Subcutaneous abdominal adipose tissue (tissue), 5 donors: Measurements from ENCODE around the gene ITSN1.

Source experiments
- H3K27ac ChIP-seq: one replicate; pipeline ENCODE4 v1.7.0; 2013; ENCODE audit warnings: low read depth, mild to moderate bottlenecking, inconsistent platforms, low read length, moderate library complexity
- H3K27me3 ChIP-seq, 5 donors: one replicate each; pipeline ENCODE4 v1.7.0; 2013; ENCODE audit warnings: low read length in 5 of 5, inconsistent platforms in 1 of 5; ENCODE audit not compliant: control insufficient read depth in 5 of 5, insufficient read depth in 4 of 5
- H3K36me3 ChIP-seq, 5 donors: one replicate each; pipeline ENCODE4 v1.7.0; 2013; ENCODE audit warnings: low read length in 5 of 5; ENCODE audit not compliant: control insufficient read depth in 5 of 5, insufficient read depth in 5 of 5
- H3K4me1 ChIP-seq, 5 donors: one replicate each; pipeline ENCODE4 v1.7.0; 2013; ENCODE audit warnings: low read length in 5 of 5, mild to moderate bottlenecking in 3 of 5, moderate library complexity in 1 of 5; ENCODE audit not compliant: control insufficient read depth in 5 of 5, insufficient read depth in 5 of 5
- H3K4me3 ChIP-seq, 5 donors: one replicate each; pipeline ENCODE4 v1.7.0; 2013; ENCODE audit warnings: low read length in 5 of 5, low read depth in 1 of 5
- H3K9ac ChIP-seq, 5 donors: one replicate each; pipeline ENCODE4 v1.7.0; 2013; ENCODE audit warnings: low read length in 5 of 5, mild to moderate bottlenecking in 4 of 5, moderate library complexity in 3 of 5
- H3K9me3 ChIP-seq, 5 donors: one replicate each; pipeline ENCODE4 v1.7.0; 2013; ENCODE audit warnings: low read length in 5 of 5; ENCODE audit not compliant: control insufficient read depth in 5 of 5
- donor health status: healthy.
- donor health status: healthy.
- donor health status: healthy.
- donor health status: healthy.
- donor health status: healthy.

Gene ITSN1

DNA sequence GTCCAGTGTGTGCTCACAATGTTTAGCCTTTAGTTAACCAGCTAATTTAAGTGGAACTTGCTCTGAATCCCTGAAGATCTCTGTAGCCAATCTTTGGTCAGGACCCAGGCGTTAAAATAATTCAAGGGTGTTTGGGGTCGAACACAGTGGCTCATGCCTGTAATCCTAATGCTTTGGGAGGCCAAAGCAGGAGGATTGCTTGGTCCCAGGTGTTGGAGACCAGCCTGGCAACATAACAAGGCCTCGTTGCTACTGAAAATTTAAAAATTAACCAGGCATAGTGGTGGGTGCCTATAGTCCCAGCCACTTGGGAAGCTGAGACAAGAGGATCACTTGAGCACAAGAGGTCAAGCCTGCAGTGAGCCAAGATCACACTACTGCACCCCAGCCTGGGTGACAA lies 94.3 kb downstream of the ITSN1 start:
- Histone ChIP-seq H3K9me3 (no peaks in the 10 kb centered on the region), H3K27me3 (no peaks in the 10 kb centered on the region), H3K36me3 (peaks cover 6 to 35% (median 27%) of the 10 kb centered on the region in 5 donors), H3K27ac (peak overlapping the region; percentile 52), H3K4me1 (peaks cover 0 to 9% (median 7%) of the 10 kb centered on the region in 5 donors), H3K4me3 (no peak overlapping the region), H3K9ac (no peak overlapping the region)

DNA sequence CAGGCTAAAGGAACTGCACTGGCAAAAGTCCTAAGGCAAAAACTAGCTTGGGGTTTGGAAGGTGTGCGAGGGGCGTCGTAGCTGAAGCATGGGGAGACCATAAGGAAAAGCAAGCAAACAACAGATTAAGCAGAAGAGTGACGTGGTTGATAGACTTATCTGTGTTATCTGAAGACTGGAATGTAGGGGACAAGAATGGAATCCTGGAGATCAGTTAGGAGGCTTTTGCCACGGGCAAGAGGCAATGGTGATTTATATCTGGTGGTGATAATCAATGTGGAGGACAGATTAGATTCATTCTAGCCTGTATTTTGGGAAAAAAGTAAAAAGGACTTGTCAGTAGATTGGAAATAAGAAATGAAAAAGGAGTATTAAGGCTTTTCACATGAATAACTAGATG lies 97.4 kb downstream of the ITSN1 start:
- H3K9me3 ChIP-seq, result no peaks in the 10 kb centered on the region
- no peak overlapping the region for H3K9ac ChIP-seq
- peaks cover 0 to 9% (median 5%) of the 10 kb centered on the region in 5 donors for H3K4me1 ChIP-seq
- peak overlapping the region; percentile 17 for H3K27ac ChIP-seq
- H3K36me3 ChIP-seq, result peaks cover 11 to 42% (median 31%) of the 10 kb centered on the region in 5 donors
- H3K27me3 ChIP-seq, result no peaks in the 10 kb centered on the region
- H3K4me3 ChIP-seq, result no peak overlapping the region

DNA sequence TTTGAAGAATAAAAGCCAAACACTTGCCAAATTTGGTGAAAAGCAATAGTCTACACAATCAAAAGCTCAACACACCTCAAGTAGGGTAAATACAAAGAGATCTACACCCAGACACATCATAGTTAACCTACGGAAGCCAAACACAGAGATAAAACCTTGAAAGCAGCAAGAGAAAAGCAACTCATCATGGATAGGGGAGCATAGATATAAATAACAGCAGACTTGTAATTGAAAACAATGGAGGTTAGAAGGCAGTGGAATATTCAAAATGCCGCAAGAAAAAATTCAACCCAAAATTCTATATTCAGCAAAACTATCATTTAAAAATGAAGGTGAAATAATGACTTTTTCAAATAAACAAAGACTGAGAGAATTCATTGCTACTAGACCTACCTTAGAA lies 105.1 kb downstream of the ITSN1 start:
- H3K9me3 ChIP-seq, result peaks cover 0 to 4% (median 0%) of the 10 kb centered on the region in 5 donors
- no peaks in the 10 kb centered on the region for H3K27me3 ChIP-seq
- H3K27ac ChIP-seq, result no peak overlapping the region
- H3K4me1 ChIP-seq, result peaks cover 0 to 22% (median 19%) of the 10 kb centered on the region in 5 donors
- H3K36me3 ChIP-seq, result peaks cover 7 to 21% (median 15%) of the 10 kb centered on the region in 5 donors
- H3K9ac ChIP-seq, result no peak overlapping the region
- no peak overlapping the region for H3K4me3 ChIP-seq

DNA sequence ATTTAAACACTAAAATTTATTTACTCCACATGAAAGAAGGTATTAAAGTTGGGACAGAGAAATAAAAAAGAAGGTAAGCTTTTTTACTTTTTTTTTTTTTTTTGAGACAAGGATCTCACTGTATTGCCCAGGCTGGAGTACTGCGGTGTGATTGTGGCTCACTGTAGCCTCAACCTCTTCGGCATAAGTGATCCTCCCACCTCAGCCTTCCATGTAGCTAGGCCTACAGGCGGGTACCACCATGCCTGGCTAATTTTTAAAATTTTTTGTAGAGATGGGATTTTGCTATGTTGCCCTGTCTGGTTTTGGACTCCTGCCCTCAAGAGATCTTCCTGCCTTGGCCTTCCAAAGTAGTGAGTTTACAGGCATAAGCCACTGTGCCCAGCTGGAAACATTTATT lies 106.6 kb downstream of the ITSN1 start:
- H3K27me3 ChIP-seq, result no peaks in the 10 kb centered on the region
- H3K27ac ChIP-seq, result no peak overlapping the region
- peaks cover 0 to 26% (median 20%) of the 10 kb centered on the region in 5 donors for H3K4me1 ChIP-seq
- peaks cover 7 to 26% (median 20%) of the 10 kb centered on the region in 5 donors for H3K36me3 ChIP-seq
- no peak overlapping the region for H3K4me3 ChIP-seq
- H3K9me3 ChIP-seq, result peaks cover 0 to 4% (median 0%) of the 10 kb centered on the region in 5 donors
- no peak overlapping the region for H3K9ac ChIP-seq

DNA sequence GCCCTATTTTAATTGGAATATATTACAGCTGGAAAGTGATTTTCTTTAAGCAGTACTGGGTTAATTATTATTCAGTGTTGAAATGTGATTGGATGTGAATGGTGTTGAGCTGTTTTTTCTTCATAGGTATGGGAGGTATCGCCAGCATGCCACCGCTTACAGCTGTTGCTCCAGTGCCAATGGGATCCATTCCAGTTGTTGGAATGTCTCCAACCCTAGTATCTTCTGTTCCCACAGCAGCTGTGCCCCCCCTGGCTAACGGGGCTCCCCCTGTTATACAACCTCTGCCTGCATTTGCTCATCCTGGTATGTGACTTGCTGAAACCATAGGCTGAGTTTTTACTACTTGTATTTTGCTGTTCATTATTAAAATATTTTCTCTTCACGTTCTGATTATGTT lies 107.7 kb downstream of the ITSN1 start:
- H3K36me3 ChIP-seq, result peaks cover 2 to 18% (median 11%) of the 10 kb centered on the region in 5 donors
- peak overlapping the region in 1 of 5 donors; percentile 20 for H3K9ac ChIP-seq

DNA sequence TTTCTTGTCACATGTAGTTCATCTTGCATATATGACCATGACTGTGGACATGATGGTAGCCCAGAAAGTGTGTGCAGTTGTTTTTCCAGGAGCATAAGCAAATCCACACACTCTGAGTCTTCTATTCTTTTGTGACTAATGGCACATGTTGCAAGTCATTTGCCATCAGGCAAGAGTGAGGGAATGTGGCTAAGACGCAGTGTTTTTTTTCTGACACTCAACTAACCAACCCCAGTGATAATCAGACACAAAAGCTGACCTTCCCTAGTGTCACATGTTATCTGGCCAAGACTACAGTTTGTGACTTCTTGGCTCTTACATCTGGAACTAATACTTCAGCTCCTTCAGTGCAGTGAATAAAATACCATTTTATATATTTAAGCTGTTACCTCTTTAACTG lies 108.8 kb downstream of the ITSN1 start:
- Histone ChIP-seq H3K9ac (peak overlapping the region in 1 of 5 donors; percentile 40), H3K36me3 (peaks cover 2 to 14% (median 12%) of the 10 kb centered on the region in 5 donors), H3K27ac (peak overlapping the region; percentile 84), H3K9me3 (peaks cover 0 to 4% (median 0%) of the 10 kb centered on the region in 5 donors), H3K27me3 (no peaks in the 10 kb centered on the region), H3K4me1 (peaks cover 0 to 35% (median 24%) of the 10 kb centered on the region in 5 donors), H3K4me3 (no peak overlapping the region)

More for the DNA sequence above, 107.7 kb downstream of the ITSN1 start:
- Histone ChIP-seq H3K27me3 (no peaks in the 10 kb centered on the region), H3K27ac (peak overlapping the region; percentile 84), H3K9me3 (peaks cover 0 to 4% (median 0%) of the 10 kb centered on the region in 5 donors), H3K4me3 (no peak overlapping the region), H3K4me1 (peaks cover 0 to 35% (median 24%) of the 10 kb centered on the region in 5 donors)

DNA sequence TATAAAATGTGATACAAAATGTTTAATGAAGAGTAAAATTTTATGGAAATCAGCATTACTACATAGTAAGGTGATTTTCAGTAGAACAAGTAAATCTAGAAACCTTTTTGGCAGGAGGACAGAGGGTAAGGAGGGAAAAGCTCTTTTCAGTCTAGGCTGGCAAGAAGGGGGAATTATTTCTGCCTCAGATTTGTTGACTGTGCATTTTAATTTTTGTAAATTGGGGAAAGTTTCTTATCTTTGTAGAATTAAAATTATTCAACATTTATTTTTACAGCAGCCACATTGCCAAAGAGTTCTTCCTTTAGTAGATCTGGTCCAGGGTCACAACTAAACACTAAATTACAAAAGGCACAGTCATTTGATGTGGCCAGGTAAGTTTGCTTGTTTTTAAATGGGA lies 109.2 kb downstream of the ITSN1 start:
- Histone ChIP-seq H3K9me3 (peaks cover 0 to 4% (median 0%) of the 10 kb centered on the region in 5 donors), H3K9ac (peak overlapping the region in 1 of 5 donors; percentile 24), H3K4me1 (peaks cover 0 to 35% (median 24%) of the 10 kb centered on the region in 5 donors), H3K27me3 (no peaks in the 10 kb centered on the region), H3K27ac (peak overlapping the region; percentile 84), H3K36me3 (peaks cover 2 to 15% (median 12%) of the 10 kb centered on the region in 5 donors), H3K4me3 (no peak overlapping the region)

DNA sequence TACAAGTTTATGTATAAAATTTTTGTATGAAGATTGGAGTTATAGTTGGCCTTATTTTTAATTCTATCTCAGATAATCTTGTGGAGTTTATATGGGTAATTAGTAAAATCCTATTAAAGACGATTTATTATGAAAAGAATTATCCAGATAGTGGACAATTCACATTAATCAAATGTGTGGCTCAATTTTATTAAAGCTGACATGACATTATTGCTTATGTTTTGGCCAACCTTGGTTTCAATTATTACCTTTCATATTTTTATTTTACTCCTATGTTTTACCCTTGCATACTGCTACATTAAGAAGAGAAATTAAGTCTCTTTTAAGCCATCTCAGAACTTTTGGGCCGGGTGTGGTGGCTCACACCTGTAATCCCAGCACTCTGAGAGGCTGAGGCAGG lies 110.0 kb downstream of the ITSN1 start:
- no peak overlapping the region for H3K9ac ChIP-seq
- peaks cover 0 to 2% (median 0%) of the 10 kb centered on the region in 5 donors for H3K9me3 ChIP-seq

DNA sequence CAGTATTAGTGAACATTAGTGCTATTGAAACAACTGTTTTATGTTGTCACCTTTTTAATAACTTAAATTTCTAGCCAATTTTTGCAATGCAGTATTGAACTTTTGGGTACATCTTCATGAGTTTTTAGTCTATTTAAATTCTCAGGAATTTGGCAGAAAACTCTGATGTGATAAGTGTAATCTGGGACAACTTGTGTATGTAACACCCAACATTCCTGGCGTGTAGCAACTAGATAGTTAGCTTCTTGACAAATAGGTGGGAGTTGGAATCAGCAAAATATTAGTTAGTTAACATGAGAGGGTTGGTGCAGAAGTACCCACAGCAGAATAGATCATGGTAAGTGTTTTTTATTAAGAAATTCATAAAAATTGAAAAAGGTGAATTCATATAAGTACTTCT lies 111.6 kb downstream of the ITSN1 start:
- peaks cover 0 to 39% (median 31%) of the 10 kb centered on the region in 5 donors for H3K4me1 ChIP-seq
- peak overlapping the region; percentile 48 for H3K27ac ChIP-seq

More for the DNA sequence above, 110.0 kb downstream of the ITSN1 start:
- H3K27me3 ChIP-seq, result no peaks in the 10 kb centered on the region
- peaks cover 2 to 19% (median 13%) of the 10 kb centered on the region in 5 donors for H3K36me3 ChIP-seq
- no peak overlapping the region for H3K4me3 ChIP-seq
- H3K27ac ChIP-seq, result peak overlapping the region; percentile 29
- H3K4me1 ChIP-seq, result peaks cover 0 to 35% (median 24%) of the 10 kb centered on the region in 5 donors

DNA sequence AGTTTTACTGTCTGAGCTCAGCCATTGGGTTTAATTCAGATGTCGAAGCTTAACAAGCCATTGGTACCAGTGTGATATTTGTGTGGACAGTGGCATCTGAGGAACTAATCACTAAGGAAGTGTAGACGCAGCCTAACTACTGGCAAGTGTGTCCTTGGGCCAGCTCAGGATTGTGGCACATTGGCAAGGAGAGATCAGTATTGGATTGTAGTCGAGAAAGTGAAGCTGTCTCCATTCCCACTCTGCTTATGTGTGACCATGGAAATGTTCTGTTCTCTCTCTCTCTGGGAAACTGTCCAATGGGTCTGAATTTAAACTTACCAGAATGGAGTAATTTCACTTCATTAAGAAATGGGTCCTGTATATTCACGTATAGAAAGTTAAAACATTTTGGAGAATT lies 112.2 kb downstream of the ITSN1 start:
- Histone ChIP-seq H3K27me3 (no peaks in the 10 kb centered on the region), H3K4me3 (no peak overlapping the region), H3K4me1 (peaks cover 0 to 42% (median 31%) of the 10 kb centered on the region in 5 donors), H3K9me3 (no peaks in the 10 kb centered on the region), H3K27ac (peak overlapping the region; percentile 48), H3K9ac (peak overlapping the region in 2 of 5 donors; percentile 16 to 36), H3K36me3 (peaks cover 6 to 27% (median 22%) of the 10 kb centered on the region in 5 donors)

More for the DNA sequence above, 111.6 kb downstream of the ITSN1 start:
- H3K36me3 ChIP-seq, result peaks cover 6 to 25% (median 19%) of the 10 kb centered on the region in 5 donors
- H3K9me3 ChIP-seq, result no peaks in the 10 kb centered on the region
- H3K9ac ChIP-seq, result no peak overlapping the region
- no peaks in the 10 kb centered on the region for H3K27me3 ChIP-seq
- no peak overlapping the region for H3K4me3 ChIP-seq
